Esophagus muscularis mucosa (tissue), 4 donors: ENCODE measurements around the gene AUH. TPM values are rescaled to one million over a fixed set of nuclear protein-coding genes. Genes with fewer than 3 reads are reported as not detected.

Experiments used
- DNase-seq: peaks from one replicate; pipeline ENCODE4 v3.0.0-alpha.2; 2017; ENCODE audit errors: extremely low spot score
- H3K27ac ChIP-seq, 4 donors: fragments of 200-600 bp; sonication (generic); replicated peaks in 1 of 4; 1 replicate in 3 of 4; 2 replicates in 1 of 4; pipeline ENCODE4 v1.5.1; 2016 to 2019; ENCODE audit warnings: mild to moderate bottlenecking in 1 of 4
- H3K27me3 ChIP-seq, 4 donors: fragments of 200-600 bp; sonication (generic); one replicate each; pipeline versions ENCODE4 v1.5.1 to v1.6.0; 2016 to 2019
- H3K36me3 ChIP-seq, 4 donors: fragments of 200-600 bp; sonication (generic); one replicate each; pipeline ENCODE4 v1.5.1; 2016 to 2019
- H3K4me1 ChIP-seq, 4 donors: fragments of 200-600 bp; sonication (generic); one replicate each; pipeline ENCODE4 v1.5.1; 2016 to 2019
- H3K4me3 ChIP-seq, 4 donors: fragments of 200-600 bp; sonication (generic); 1 replicate in 2 of 4; 2 replicates in 2 of 4; pipeline ENCODE4 v1.5.1; 2016 to 2019; ENCODE audit warnings: mild to moderate bottlenecking in 4 of 4, moderate library complexity in 1 of 4
- H3K9me3 ChIP-seq, 4 donors: fragments of 200-600 bp; sonication (generic); 1 replicate in 3 of 4; 2 replicates in 1 of 4; pipeline ENCODE4 v1.5.1; 2016 to 2019
- CTCF ChIP-seq, 3 experiments: fragments of 200-600 bp in 2 of 3; fragments of 450-650 bp in 1 of 3; sonication (generic) in 2 of 3; IDR thresholded peaks; one replicate each; pipeline ENCODE4 v1.5.1; 2017 to 2019; ENCODE audit warnings: antibody characterized with exemption in 3 of 3, mild to moderate bottlenecking in 2 of 3, moderate library complexity in 1 of 3
- EP300 ChIP-seq: sonication (generic); formaldehyde crosslinking; IDR thresholded peaks from one replicate; pipeline ENCODE4 v1.6.1; 2017; ENCODE audit warnings: antibody characterized with exemption
- POLR2A ChIP-seq: fragments of 450-650 bp; IDR thresholded peaks from one replicate; pipeline ENCODE4 v1.6.1; 2017; ENCODE audit warnings: antibody characterized with exemption, moderate library complexity, mild to moderate bottlenecking, low read depth
- POLR2AphosphoS5 ChIP-seq, 2 donors: sonication (generic); formaldehyde crosslinking; IDR thresholded peaks; one replicate each; pipeline ENCODE4 v1.6.1; 2017; ENCODE audit warnings: antibody characterized with exemption in 2 of 2
- WGBS: methylation state at CpG from one replicate; pipeline ENCODE4 v1.1.5; 2018; 5-methylcytosine and 5-hydroxymethylcytosine counted together
- intact Hi-C: fragments of 100-400 bp; cut with DNase I; formaldehyde crosslinking; loops from one replicate; pipeline ENCODE4 v1.15.1; 2023
- total RNA-seq, 4 donors: library from RNA; depleted of rRNA; stranded (reverse); fragments of >200 nt; gene quantifications; one replicate each; pipeline versions ENCODE4 v1.1.0 to v1.2.1, GENCODE V29; 2016

AUH gene
- total RNA-seq, 4 donors from 2014 or later: 17.7 to 29.9 (median 22.3) TPM

GRCh38 chr9:91297306-91297705, 64.4 kb downstream of the AUH start:
- intact Hi-C loops: no loop called here
- Histone ChIP-seq H3K9me3 (no peaks in the 10 kb centered on the region), H3K27ac (no peak overlapping the region), H3K4me1 (peaks cover 9 to 42% (median 29%) of the 10 kb centered on the region in 4 donors), H3K4me3 (no peak overlapping the region), H3K27me3 (no peaks in the 10 kb centered on the region), H3K36me3 (peaks cover 24 to 47% (median 37%) of the 10 kb centered on the region in 4 donors)
- 87% methylated on average over 1 of the region's 1 CpG for WGBS
- TF ChIP-seq EP300 (no peak), CTCF (IDR thresholded peaks at IDR 0.05) (no peak), POLR2AphosphoS5 (IDR thresholded peaks at IDR 0.05) (no peak), POLR2A (no peak)
- DNase-seq: no peak

- H3K4me3 ChIP-seq: no peak overlapping the region
- H3K4me1 ChIP-seq: peaks cover under 1 to 33% (median 20%) of the 10 kb centered on the region in 4 donors
- H3K9me3 ChIP-seq: no peaks in the 10 kb centered on the region
- H3K27ac ChIP-seq: no peak overlapping the region
- intact Hi-C loops: no loop called here
- TF ChIP-seq POLR2AphosphoS5 (IDR thresholded peaks at IDR 0.05): no peak
- TF ChIP-seq EP300: no peak
- TF ChIP-seq CTCF (IDR thresholded peaks at IDR 0.05): no peak
- no peak for TF ChIP-seq POLR2A
- H3K27me3 ChIP-seq: no peaks in the 10 kb centered on the region
- no peak for DNase-seq
- peaks cover 24 to 50% (median 38%) of the 10 kb centered on the region in 4 donors for H3K36me3 ChIP-seq
These were observed 65.4 kb downstream of the AUH start for GRCh38 chr9:91296354-91296753.

- Histone ChIP-seq H3K9me3 (no peaks in the 10 kb centered on the region), H3K27me3 (no peaks in the 10 kb centered on the region), H3K4me3 (no peak overlapping the region), H3K36me3 (peaks cover 24 to 55% (median 38%) of the 10 kb centered on the region in 4 donors), H3K4me1 (peaks cover 0 to 23% (median 10%) of the 10 kb centered on the region in 4 donors), H3K27ac (no peak overlapping the region)
- intact Hi-C loops: no loop called here
- no peak for DNase-seq
- WGBS: 100% methylated on average over 2 of the region's 2 CpGs
- no peak for TF ChIP-seq EP300
- TF ChIP-seq POLR2A: no peak
- no peak for TF ChIP-seq POLR2AphosphoS5 (IDR thresholded peaks at IDR 0.05)
- no peak for TF ChIP-seq CTCF (IDR thresholded peaks at IDR 0.05)
These were observed 66.4 kb downstream of the AUH start for GRCh38 chr9:91295357-91295756.

GRCh38 chr9:91291866-91292265, 69.9 kb downstream of the AUH start:
- no peaks in the 10 kb centered on the region for H3K27me3 ChIP-seq
- peaks cover 21 to 52% (median 37%) of the 10 kb centered on the region in 4 donors for H3K36me3 ChIP-seq
- no peaks in the 10 kb centered on the region for H3K9me3 ChIP-seq
- TF ChIP-seq CTCF (IDR thresholded peaks at IDR 0.05) (no peak), POLR2AphosphoS5 (IDR thresholded peaks at IDR 0.05) (no peak), EP300 (no peak), POLR2A (no peak)
- no peaks in the 10 kb centered on the region for H3K4me1 ChIP-seq
- 84% methylated on average over 4 of the region's 4 CpGs for WGBS
- DNase-seq: no peak
- intact Hi-C loops: no loop called here
- no peak overlapping the region for H3K27ac ChIP-seq
- H3K4me3 ChIP-seq: no peak overlapping the region

- no peak for DNase-seq
- TF ChIP-seq POLR2AphosphoS5 (IDR thresholded peaks at IDR 0.05): no peak
- no peak for TF ChIP-seq POLR2A
- TF ChIP-seq CTCF (IDR thresholded peaks at IDR 0.05): no peak
- TF ChIP-seq EP300: no peak
- intact Hi-C loops: no loop called here
- Histone ChIP-seq H3K9me3 (no peaks in the 10 kb centered on the region), H3K4me3 (no peak overlapping the region), H3K4me1 (peaks cover 0 to 13% (median 11%) of the 10 kb centered on the region in 4 donors), H3K27me3 (no peaks in the 10 kb centered on the region), H3K27ac (no peak overlapping the region), H3K36me3 (peaks cover 15 to 32% (median 20%) of the 10 kb centered on the region in 4 donors)
- WGBS: 81% methylated on average over 1 of the region's 1 CpG
These were observed 72.5 kb downstream of the AUH start for GRCh38 chr9:91289244-91289643.
